C4-2B (cell line): ENCODE results near the gene P3H3.

ENCODE experiments used
- ZFX ChIP-seq: fragments of 450-650 bp; IDR thresholded peaks from 2 replicates; pipeline ENCODE4 v1.6.1; 2017
- TF ChIP-seq, protein P1 (sequence below): fragments of 450-650 bp; conservative IDR thresholded peaks from 2 replicates; pipeline ENCODE4 v1.5.1; 2017; ENCODE audit warnings: mild to moderate bottlenecking

DNA sequence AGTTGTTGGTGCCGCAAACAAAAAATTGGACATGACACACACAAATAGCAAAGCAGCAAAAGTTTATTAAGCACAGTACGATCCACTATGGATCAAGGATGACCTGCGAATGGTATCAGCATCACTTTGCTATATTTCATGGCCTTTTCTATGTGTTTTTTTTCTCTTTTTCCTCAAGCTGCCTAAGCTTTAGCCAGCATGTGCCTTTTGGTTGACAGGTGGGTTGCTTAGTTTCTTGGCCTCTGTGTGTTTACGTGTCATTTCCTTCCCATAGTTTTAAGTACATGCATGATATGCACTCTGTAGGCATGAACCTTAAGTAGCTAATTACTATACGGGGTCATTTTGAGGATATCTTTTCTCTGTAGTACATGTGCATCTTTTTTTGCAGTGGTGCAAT is 29.1 kb upstream of the P3H3 start:
- TF ChIP-seq, protein P1, sequence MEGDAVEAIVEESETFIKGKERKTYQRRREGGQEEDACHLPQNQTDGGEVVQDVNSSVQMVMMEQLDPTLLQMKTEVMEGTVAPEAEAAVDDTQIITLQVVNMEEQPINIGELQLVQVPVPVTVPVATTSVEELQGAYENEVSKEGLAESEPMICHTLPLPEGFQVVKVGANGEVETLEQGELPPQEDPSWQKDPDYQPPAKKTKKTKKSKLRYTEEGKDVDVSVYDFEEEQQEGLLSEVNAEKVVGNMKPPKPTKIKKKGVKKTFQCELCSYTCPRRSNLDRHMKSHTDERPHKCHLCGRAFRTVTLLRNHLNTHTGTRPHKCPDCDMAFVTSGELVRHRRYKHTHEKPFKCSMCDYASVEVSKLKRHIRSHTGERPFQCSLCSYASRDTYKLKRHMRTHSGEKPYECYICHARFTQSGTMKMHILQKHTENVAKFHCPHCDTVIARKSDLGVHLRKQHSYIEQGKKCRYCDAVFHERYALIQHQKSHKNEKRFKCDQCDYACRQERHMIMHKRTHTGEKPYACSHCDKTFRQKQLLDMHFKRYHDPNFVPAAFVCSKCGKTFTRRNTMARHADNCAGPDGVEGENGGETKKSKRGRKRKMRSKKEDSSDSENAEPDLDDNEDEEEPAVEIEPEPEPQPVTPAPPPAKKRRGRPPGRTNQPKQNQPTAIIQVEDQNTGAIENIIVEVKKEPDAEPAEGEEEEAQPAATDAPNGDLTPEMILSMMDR: no peak
- no peak for TF ChIP-seq ZFX
